H4 (cell line): Measurements from ENCODE around the gene MPST. TPM values are rescaled to one million over a fixed set of nuclear protein-coding genes. Genes with fewer than 3 reads are reported as not detected.

Experiments used
- DNase-seq: peaks from one replicate; pipeline ENCODE4 v3.0.0-alpha.2; 2015; ENCODE audit warnings: low spot score
- total RNA-seq: library from RNA; depleted of rRNA; stranded (reverse); fragments of >200 nt; shearing (Covaris generic); gene quantifications from 2 replicates; pipeline ENCODE4 v1.2.3, GENCODE V29; 2014

Gene MPST
- total RNA-seq, 1 experiment from 2014 or later = 39.6 TPM

DNA sequence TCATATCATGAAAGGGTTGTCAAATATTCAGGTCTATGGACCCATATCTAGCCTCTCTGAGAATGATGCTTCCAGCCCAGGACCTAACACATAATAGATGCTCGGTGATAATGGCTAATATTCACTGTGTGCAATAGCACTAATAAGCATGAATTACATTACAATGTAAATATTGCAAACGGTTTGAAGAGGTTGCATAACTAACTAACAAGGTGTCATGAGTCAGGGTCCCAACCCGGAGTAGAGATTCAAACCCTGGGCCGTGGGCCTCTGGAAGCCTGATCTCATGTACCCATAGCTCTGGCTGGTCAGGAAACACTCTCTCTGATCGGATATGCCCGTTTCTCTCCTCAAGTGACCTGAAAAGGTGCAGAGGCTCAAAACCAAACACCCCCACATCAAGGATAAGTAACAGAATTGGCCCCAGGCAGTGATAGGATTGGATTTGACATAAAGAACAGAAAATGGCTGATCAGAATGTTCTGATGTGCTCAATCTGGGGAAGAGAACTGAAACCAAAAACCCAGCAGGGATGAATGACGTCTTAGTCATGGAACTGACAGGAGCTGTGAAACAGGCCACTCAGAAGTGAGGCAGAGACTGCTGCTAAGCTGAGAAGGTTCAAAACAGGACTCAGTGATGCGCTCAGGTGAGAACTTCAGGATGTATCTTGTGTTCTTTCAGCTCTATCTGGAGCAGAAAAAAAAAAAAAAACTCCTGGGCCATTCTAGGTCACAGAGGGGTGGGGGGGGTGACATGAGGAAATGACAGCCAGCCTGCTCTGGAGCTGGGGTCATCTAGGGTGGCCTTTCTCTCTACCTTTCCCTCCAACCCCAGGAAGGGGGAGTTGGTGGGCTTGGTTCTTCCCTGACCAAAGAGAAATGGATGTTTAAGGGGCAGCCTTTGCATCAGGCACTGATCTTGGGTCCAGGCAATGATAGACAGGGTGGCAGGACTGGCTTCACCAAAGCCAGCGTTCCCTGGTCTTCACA, 25.4 kb downstream of the MPST start:
- DNase-seq = no peak

DNA sequence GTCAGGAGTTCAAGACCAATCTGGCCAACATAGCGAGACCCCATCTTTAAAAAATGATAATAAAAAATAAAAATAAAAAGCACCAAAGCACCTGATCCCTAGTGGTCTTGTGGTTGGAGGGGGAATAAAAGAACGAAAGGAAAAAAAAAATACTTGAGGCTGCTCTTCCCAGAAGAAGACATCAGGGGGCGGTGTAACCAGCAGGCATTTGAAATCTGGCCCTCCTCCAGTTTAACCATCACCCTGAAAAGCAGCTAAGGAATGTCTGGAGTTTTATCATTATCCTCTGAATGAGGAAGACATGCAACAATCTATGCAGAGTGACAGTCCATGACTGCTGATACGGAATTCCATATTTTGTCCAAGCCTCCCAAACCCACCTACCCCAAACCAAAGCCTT, 26.4 kb downstream of the MPST start:
- DNase-seq = peak; percentile 9

DNA sequence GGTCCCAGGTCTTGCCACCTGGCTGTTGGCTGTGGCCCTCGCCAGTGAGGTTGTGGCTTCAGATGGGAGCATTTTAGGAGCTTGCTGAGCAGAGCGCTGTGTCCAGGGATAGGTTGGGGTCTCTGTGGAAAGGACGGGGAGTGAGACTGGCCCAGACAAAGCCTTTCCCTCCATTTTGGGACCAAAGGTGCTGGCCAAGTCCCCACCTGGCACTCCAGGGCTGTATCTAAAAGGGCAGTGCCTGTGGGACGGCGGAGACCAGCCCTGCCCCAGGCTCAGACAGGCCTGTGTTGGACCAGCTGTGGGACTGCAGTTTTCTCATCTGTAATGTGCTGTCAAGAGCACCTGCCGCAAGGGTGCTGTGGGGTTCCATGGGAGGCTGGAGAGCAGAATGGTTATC, 27.0 kb downstream of the MPST start:
- no peak for DNase-seq

DNA sequence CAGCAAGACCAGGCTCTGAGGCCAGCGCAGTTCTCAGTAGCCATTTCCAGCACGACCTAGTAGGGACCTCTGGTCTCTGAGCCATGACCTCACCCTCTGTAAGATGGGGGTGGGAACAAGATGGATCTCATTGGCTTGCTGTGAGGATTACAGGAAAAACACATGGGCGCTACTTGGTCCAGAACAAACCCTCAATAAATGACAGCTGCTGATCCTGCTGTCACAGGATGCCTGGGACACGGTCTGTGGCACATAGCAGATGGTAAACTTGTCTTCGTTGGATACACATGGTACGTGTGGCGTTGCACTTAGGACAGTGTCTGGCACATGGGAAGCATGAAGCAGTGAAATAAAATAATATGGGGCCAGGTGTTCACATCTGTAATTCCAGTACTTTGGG, 27.5 kb downstream of the MPST start:
- DNase-seq = no peak

DNA sequence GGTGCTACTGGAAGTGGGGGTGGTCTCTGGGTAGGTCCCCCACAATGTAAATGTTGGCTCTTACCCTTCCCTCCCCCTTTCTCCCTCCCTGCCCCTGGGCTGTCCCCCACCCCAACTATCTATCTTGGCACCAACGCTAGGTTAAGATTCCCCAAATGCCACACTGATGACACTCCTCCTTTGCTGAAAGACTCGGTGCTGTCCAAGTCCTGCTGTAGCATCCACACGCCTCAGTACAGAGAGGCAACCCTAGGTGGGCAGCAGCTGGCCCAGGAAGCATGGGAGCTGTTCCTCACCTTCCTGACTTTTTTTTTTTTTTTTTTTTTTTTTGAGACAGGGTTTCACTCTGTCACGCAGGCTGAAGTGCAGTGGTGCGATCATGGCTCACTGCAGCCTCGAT, 28.6 kb downstream of the MPST start:
- DNase-seq = no peak

DNA sequence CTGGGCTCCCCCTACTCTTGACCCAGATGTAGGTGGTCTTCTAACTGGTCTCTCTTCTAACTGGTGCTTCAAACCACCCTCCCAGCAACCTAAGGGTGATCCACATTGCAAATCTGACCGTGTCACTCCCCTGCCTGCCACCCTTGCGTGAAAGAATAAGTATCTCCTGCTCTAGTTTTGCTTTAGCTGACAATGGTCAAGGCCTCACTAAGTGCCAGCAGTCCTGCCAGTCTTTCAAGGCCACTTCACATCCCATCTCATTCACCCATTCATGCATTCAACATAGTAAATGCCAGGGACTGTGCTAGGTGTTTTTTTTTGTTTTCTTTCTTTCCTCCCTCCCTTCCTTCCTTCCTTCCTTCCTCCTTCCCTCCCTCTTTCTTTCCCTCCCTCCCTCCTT, 29.7 kb downstream of the MPST start:
- DNase-seq = no peak

DNA sequence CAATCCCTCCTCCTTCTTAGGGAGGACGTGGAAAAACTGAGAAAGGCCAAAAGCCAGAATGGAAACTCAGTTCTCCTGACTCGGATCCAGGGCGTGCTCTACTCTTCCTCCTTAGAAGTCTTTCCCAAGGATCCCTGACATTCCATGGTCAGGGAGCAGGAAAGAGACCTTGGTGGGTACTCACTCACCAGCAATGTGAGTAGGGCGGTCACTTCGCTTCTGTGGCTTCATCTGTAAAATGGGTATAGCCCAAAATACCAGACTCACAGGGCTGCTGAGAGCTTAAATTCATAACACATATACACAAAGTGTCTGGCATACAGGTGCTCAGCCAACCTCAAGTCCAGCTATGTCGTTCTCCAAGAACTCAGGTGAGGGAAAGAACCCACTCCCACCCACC, 31.4 kb downstream of the MPST start:
- no peak for DNase-seq

DNA sequence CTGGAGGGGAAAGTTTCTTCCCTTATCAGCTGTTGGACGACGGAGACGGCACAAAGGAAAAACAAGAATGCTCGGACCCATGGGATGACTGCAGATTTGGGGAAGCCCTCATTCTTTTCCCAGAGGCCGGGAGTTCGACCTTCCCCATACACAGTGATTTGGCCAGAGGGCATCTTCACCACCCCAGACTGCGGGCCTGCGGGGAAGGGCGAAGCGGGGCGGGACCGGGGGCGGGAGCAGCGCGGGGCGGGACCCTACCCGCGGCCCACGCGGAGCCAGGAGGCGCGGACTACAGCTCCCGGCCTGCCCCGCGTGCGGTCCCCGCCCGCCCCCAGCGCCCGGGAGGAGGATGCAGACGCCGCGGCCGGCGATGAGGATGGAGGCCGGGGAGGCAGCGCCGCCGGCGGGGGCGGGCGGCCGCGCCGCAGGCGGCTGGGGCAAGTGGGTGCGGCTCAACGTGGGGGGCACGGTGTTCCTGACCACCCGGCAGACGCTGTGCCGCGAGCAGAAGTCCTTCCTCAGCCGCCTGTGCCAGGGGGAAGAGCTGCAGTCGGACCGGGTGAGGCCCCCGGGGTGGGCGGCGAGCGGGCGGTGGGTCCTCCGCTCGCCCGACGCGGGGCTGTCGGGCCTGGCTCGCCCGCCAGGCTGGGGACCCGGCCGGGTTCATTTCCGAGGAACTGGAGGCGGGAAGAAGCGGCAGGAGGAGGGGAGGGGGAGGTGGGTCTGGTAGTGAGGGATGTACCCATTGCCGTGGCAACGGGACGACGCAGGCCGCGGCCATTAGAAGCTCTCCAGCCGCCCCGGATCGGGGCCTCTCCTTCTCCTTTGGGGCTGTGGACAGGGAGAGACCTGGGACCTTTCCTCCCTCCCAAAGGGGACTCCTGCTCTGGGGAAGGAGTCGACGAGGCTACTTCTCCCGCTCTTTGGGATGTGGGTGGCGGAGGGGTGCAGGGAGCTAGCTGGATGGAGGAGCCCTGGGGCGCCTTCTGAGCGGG, 32.1 kb downstream of the MPST start, which contains the start of gene KCTD17:
TSS of gene KCTD17 (plus strand) at position 352 of the 995 bp plus-strand sequence. CDS start at position 371, 19 bp downstream.
- DNase-seq = peak; percentile 29

DNA sequence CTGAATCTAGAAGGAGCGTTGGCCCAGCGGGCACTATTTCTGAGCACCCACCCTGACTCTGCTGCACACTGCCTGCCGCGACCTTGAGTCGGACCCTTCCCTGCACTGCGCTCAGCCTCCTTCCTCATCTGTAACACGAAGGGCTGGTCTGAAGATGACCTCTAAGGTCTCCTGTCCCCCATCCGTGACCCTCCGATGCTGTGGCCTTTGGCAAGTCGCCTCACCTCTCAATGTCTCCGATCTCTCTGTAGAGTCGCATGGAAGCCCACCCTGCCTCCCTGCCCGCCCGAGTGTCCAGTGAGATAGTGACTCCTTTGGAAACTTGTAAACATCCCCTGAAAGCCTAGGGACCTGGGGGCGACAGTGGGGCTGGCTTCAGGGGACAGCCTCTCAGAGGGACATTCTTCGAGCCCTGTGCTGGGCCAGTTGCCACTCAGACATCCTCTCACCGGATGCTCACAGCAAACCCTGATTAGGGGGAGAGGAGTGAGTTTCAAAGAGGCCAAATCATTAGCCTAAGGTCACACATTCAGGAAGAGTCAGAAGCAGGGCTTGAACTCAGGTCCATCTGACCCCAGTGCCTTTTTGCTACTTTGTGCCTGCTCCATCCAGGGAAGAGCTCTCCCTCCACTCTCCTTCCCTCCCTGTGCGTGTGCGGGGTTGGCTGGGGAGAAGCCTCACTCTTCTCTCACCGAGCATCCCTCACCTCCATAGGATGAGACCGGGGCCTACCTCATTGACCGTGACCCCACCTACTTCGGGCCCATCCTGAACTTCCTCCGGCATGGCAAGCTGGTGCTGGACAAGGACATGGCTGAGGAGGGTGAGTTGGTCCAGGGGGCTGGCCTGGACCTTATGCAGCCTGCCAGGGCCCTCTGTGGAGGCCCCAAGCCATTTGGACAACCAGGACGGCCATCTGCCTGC, 33.1 kb downstream of the MPST start:
- DNase-seq = no peak

DNA sequence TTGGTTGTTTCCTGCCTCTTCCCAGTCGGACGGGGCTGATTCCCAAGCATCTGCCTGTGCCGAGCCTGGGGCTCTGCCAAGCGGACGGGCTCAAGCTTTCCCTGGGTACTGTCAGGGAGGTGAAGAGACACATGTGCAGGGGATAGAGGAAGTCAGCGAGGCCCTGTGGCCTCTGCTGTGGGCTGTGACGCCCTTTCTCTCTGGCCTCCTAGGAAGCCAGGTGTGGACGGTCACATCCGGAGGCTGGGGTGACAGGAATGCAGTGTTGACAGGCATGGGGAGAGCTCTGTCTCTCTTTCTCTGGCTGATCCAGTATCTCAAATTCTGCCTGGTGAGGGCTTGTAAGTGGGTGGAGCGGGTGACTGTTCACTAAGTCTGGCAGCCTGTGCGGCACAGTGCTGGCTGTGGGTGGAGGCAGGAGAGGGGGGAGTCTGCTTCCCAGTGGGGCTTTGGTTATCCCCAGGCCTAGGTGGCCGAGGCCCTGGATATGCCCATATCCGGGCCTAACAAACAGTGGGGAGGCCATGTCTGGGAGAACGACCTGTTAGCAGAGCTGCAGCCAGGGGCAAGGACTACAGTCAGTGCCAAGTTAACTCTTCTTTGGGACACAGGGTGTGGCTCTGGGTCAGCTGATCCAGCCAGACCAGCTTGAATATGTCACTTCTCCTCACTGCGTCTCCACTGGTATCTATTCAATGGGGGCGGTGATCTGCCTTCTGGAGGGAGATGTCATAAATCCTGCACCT, 33.9 kb downstream of the MPST start:
- no peak for DNase-seq

DNA sequence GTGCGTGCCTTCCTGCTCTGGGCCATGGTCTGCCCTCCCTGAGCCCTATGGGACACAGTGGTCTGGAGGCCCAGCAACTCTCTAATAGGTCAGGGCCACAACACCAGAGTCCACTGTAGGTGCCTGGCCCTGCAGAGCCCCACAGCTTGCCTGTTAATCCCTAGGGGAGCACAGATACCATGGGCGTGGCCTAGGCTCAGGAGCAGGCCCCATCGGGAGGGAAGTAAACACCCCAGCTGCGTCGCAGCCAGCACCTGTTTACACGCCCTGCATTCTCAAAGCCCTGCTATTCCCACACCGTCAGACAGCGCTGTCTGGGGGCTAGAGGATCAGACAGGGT, 34.5 kb downstream of the MPST start:
- no peak for DNase-seq

DNA sequence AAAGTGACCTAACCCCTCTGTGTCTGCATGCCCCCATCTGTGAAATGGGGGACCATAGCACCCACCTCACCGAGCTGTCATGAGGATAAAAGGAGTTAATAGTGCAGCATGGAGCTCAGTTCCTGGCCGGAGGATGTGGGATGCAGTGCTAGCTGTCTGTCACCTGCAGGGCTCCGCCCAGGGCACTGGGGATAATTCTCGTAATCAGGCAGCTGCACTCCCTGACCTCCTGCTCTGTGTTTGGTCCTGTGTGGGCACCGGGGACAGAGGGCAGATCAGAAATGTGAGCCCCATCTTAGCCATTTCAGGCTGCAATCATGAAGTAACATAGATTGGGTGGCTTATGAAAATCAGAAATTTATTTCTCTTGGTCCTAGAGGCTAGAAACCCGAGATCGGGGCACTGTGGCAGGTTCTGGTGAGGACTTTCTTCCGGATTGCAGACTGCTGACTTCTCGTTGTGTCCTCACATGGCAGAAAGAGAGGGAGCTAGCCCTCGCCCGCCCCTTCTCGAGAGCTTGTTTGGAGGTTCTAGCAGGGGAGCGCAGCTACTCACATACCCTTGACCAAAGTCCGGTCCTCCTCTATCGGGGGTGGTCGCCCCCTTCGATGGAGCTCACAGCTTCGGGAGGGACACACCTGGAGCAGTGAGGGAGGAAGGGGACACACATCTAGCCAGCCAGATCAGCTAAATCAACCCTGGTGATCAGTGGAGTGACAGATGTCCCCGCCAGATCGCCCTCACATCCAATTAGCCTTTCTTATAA, 35.2 kb downstream of the MPST start:
- DNase-seq = no peak

DNA sequence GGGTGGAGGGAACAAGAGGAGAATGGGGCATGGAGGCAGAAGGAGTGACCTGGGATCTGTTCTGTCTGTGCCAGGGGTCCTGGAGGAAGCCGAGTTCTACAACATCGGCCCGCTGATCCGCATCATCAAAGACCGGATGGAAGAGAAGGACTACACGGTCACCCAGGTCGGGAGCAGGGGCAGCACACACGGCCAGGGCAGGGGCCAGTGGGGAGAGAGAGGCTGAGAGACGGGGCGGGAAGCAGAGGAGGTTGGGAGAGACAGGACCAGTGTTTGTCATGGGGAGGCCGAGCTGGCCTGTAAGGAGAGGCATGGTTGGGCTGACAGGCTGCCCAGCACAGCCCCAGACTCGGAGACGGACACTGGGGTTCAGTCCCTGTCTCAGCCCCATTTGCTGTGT, 36.7 kb downstream of the MPST start:
- DNase-seq = no peak

DNA sequence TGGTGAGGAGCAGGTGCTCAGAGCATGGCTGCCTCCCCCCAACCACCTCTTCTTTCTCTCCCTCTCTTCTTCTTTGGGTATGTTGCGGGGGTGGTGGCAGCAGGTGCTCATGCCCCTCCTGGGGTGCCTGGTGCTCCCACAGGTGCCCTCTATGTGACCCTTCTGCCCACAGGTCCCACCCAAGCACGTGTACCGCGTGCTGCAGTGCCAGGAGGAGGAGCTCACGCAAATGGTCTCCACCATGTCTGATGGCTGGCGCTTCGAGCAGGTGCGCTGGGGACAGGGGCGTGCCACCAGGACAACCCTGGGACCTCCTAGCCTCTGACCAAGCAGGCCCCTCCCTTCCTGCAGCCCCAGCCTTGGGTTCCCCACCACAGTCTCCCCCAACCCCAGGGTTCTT, 37.7 kb downstream of the MPST start:
- no peak for DNase-seq

DNA sequence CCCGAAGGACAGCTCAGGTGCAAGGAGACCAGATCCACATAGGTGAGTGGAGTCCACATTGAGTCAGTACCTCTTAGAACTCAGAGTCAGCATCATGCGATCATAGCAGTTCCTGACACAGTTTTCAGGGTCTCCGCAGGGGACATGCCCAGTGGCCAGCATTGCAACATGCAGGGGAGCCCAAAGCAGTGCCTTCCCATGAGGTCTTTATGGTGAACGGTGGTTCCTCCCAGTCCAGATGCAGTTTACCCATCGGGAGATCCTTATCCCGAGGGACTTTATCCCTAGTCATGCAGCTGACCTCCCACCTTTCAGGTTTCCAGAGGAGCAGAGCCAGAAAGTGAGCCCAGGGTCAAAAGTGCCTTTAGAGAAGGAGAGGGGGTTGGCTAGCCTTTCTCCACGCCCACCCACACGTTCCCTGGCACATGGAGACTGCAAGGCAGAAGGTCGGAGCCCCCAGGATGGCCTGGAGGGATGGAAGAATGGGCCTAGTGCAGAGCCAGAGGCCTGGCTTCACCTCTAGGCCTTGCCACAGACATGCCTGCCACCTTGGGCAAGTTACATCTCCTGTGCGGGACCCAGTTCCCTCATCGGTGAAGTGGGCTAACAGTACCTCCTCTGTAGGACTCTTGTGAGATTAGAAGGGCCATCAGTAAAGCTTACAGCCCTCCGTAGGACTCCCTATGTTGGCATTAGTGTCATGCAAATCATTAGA, 38.4 kb downstream of the MPST start:
- DNase-seq = no peak

DNA sequence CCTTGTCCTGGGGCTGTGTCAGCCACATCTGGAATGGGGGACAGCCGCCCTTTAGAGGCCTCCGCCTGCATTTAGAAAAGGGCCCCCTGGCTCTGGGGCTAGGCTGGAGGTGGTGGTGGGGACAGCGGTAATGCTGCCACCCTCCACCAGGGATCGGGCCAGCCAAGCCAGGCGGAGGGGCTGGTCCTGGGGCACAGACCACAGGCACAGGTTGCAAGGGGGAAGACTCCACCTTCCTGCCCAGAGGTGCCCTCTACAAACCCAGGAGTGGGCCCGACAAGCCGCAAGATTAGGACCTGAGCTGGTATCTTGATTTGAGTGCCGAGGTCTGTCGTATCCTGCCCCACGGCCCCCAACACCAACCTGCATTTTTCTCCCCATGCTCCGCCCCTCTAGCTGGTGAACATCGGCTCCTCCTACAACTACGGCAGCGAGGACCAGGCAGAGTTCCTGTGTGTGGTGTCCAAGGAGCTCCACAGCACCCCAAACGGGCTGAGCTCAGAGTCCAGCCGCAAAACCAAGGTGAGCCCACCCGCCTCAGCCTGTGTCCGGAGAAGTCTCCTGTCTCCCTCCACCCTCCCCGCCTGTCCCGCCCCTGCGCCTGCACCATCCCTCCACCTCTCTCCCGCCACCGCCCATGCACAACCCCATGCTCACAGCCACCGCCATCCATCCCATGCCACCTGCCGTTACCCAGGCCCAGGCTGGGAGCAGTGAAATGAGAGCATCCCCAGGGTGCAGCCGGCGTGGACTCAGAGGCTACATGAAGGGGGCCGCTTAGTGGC, 39.6 kb downstream of the MPST start:
- no peak for DNase-seq

DNA sequence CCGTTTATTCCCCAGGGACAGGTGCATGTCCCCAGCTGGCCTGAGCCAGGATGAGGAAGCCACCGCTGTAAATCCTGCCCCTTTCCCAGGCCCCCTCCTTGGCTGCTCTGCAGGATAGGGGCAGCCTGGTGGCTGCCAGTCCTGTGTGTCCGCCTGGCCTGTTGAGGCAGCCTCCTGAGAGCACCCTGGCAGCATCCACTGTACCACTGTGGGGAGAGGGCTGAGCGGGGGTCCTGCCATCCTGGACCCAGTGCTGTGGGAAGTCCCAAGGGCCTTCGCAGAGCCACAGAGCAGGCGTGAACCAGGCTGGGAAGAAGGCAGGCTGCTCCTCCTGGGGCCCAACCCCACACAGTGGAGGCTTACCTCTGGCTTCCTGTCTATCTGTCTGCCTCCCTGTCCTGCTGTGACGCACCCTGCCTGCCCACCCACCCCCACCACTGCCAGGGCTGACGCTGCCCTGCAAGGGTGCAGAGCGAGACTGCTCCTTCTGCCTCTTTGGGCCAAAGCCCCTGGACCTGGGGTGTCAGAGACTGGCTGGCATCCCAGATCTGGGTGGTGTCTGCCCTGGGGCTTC, 40.4 kb downstream of the MPST start:
- DNase-seq = no peak
